Measurements from ENCODE around the gene CERK. TPM values are rescaled to one million over a fixed set of nuclear protein-coding genes. Genes with fewer than 3 reads are reported as not detected.
"Not testable (repeated sequence)": the region's sequence is repeated elsewhere in the genome, so short reads cannot be mapped to it uniquely, and the experiment has no call there.

Gene CERK
- total RNA-seq, 1 experiment from 2014 or later = 24.9 TPM

- peaks cover 15% of the 10 kb centered on the region for H3F3A ChIP-seq (ENCODE audit: insufficient read depth, low read depth)
Measured at GRCh38 chr22:46736705-46737104, 1.3 kb downstream of the CERK start.

GRCh38 chr22:46735747-46736608 lies 2.1 kb downstream of the CERK start:
- H3K79me2 ChIP-seq (ENCODE audit: low read depth) = peaks cover 7% of the 10 kb centered on the region; the same call in 1 of the 2 replicates
- TSS peak; percentile 23 for BruUV-seq (replicated peaks)
- TF ChIP-seq EZH2 (IDR thresholded peaks at IDR 0.05; ENCODE audit: low read depth) (no peak), CTCF (conservative IDR thresholded peaks at IDR 0.05) (no peak)
- CTCF ChIA-PET = no interaction called here
- H3K36me3 ChIP-seq (ENCODE audit: low read depth) = no peaks in the 10 kb centered on the region
- no peaks in the 10 kb centered on the region for H3K9me3 ChIP-seq (ENCODE audit: insufficient read depth, low read depth)
- no peaks in the 10 kb centered on the region for H3K9me2 ChIP-seq (ENCODE audit: insufficient read depth)
- H3K4me2 ChIP-seq = no peak overlapping the region
- H3K27me3 ChIP-seq (ENCODE audit: insufficient read depth, low read depth) = no peaks in the 10 kb centered on the region
- H3K4me3 ChIP-seq = no peak overlapping the region
- intact Hi-C loops (cut with micrococcal nuclease; ENCODE audit: unreplicated experiment) = no loop called here
- H3F3A ChIP-seq (ENCODE audit: insufficient read depth, low read depth) = peaks cover 8% of the 10 kb centered on the region; the same call in 1 of the 2 replicates
- DNase-seq = no peak
- no peak overlapping the region for H3K27ac ChIP-seq
- POLR2A ChIA-PET (ENCODE audit: unreplicated experiment) = no interaction called here
- H2AFZ ChIP-seq = no peak overlapping the region
- no peaks in the 10 kb centered on the region for H4K20me1 ChIP-seq (ENCODE audit: insufficient read depth)
- peaks cover 30% of the 10 kb centered on the region for H3K4me1 ChIP-seq (replicated peaks; ENCODE audit: insufficient read depth)

More at GRCh38 chr22:46736705-46737104, 1.3 kb downstream of the CERK start:
- no peak overlapping the region for H2AFZ ChIP-seq
- H3K27ac ChIP-seq = no peak overlapping the region
- ChIA-PET CTCF (no interaction called here), POLR2A (ENCODE audit: unreplicated experiment) (no interaction called here)
- DNase-seq = no peak
- no peaks in the 10 kb centered on the region for H4K20me1 ChIP-seq (ENCODE audit: insufficient read depth)
- peak overlapping the region; percentile 85 for H3K4me2 ChIP-seq
- H3K27me3 ChIP-seq (ENCODE audit: insufficient read depth, low read depth) = no peaks in the 10 kb centered on the region
- H3K79me2 ChIP-seq (ENCODE audit: low read depth) = peaks cover 7% of the 10 kb centered on the region; the same call in 1 of the 2 replicates
- H3K4me1 ChIP-seq (replicated peaks; ENCODE audit: insufficient read depth) = peaks cover 37% of the 10 kb centered on the region
- TF ChIP-seq CTCF (conservative IDR thresholded peaks at IDR 0.05) (no peak), EZH2 (IDR thresholded peaks at IDR 0.05; ENCODE audit: low read depth) (no peak)
- H3K4me3 ChIP-seq = peak overlapping the region; percentile 81; the same call in 1 of the 2 replicates
- no peaks in the 10 kb centered on the region for H3K36me3 ChIP-seq (ENCODE audit: low read depth)
- no TSS peak for BruUV-seq (replicated peaks)
- H3K9me2 ChIP-seq (ENCODE audit: insufficient read depth) = no peaks in the 10 kb centered on the region
- H3K9me3 ChIP-seq (ENCODE audit: insufficient read depth, low read depth) = no peaks in the 10 kb centered on the region
- intact Hi-C loops (cut with micrococcal nuclease; ENCODE audit: unreplicated experiment) = no loop called here

- CTCF ChIA-PET = no interaction called here
- H3K4me1 ChIP-seq (replicated peaks; ENCODE audit: insufficient read depth) = peaks cover 21% of the 10 kb centered on the region
Measured at GRCh38 chr22:46734830-46735453, 3.1 kb downstream of the CERK start.

GRCh38 chr22:46734213-46734722 lies 3.8 kb downstream of the CERK start:
- H3K9me3 ChIP-seq (ENCODE audit: insufficient read depth, low read depth); H3K4me2 ChIP-seq; POLR2A ChIA-PET (ENCODE audit: unreplicated experiment); H3K27ac ChIP-seq; H3K4me3 ChIP-seq; H3K27me3 ChIP-seq (ENCODE audit: insufficient read depth, low read depth); H3K9me2 ChIP-seq (ENCODE audit: insufficient read depth); H2AFZ ChIP-seq; H3K36me3 ChIP-seq (ENCODE audit: low read depth); H3K79me2 ChIP-seq (ENCODE audit: low read depth); BruUV-seq (replicated peaks); H3F3A ChIP-seq (ENCODE audit: insufficient read depth, low read depth); CTCF ChIA-PET; DNase-seq; H4K20me1 ChIP-seq (ENCODE audit: insufficient read depth); intact Hi-C loops (cut with micrococcal nuclease; ENCODE audit: unreplicated experiment): not testable (repeated sequence)
- peaks cover 17% of the 10 kb centered on the region for H3K4me1 ChIP-seq (replicated peaks; ENCODE audit: insufficient read depth)

More at GRCh38 chr22:46734830-46735453, 3.1 kb downstream of the CERK start:
- no peaks in the 10 kb centered on the region for H3K9me2 ChIP-seq (ENCODE audit: insufficient read depth)
- H3K79me2 ChIP-seq (ENCODE audit: low read depth) = peaks cover 7% of the 10 kb centered on the region; the same call in 1 of the 2 replicates
- H4K20me1 ChIP-seq (ENCODE audit: insufficient read depth) = no peaks in the 10 kb centered on the region
- no peak overlapping the region for H2AFZ ChIP-seq
- H3K27me3 ChIP-seq (ENCODE audit: insufficient read depth, low read depth) = no peaks in the 10 kb centered on the region
- no peak for TF ChIP-seq EZH2 (IDR thresholded peaks at IDR 0.05; ENCODE audit: low read depth)
- no peak for TF ChIP-seq CTCF (conservative IDR thresholded peaks at IDR 0.05)
- H3F3A ChIP-seq (ENCODE audit: insufficient read depth, low read depth) = peaks cover 4% of the 10 kb centered on the region; the same call in 1 of the 2 replicates
- no peaks in the 10 kb centered on the region for H3K9me3 ChIP-seq (ENCODE audit: insufficient read depth, low read depth)
- no peak for DNase-seq
- POLR2A ChIA-PET (ENCODE audit: unreplicated experiment) = no interaction called here
- intact Hi-C loops (cut with micrococcal nuclease; ENCODE audit: unreplicated experiment) = no loop called here
- no peak overlapping the region for H3K4me3 ChIP-seq
- no peak overlapping the region for H3K27ac ChIP-seq
- no TSS peak for BruUV-seq (replicated peaks)
- H3K36me3 ChIP-seq (ENCODE audit: low read depth) = no peaks in the 10 kb centered on the region
- no peak overlapping the region for H3K4me2 ChIP-seq

All from PC-9 (cell line).